NCI-H187 (cell line): ENCODE measurements around the gene TRAP1.

ENCODE experiments used
- DNase-seq, 2 experiments: peaks; one replicate each; lab custom pipeline; 2025; lab: John Stamatoyannopoulos, UW

The TRAP1 gene

DNA sequence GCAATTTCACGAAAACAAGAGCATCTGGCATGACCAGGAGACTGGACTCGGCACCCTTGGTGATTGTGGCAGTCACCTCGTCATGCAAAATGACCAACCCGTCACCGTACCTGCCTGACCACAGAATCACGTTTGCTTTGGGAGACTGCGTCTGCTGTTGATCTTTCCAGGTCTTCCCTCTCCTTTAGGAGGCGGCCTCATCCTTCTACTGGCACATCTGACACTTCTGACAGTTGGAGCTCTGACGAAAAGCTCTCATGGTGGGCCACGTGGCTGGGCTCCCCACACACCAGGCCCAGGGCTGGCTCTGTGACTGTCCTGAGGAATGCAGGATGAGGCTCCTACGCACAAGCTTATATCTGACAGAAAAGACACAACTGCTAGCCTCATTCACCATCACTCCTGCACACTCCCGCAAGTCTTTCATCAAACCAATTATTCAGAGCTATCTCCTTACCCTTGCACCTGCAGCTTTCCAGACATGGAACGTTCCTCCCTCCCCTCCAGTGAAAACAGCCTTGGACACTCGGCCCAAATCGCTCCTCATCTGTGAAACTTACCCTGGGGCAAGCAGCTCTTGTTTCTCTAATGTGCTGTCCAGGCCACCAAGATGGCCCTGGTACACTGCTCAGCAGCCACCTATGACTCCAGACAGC is 3.6 kb downstream of the TRAP1 start:
- no peak for DNase-seq

DNA sequence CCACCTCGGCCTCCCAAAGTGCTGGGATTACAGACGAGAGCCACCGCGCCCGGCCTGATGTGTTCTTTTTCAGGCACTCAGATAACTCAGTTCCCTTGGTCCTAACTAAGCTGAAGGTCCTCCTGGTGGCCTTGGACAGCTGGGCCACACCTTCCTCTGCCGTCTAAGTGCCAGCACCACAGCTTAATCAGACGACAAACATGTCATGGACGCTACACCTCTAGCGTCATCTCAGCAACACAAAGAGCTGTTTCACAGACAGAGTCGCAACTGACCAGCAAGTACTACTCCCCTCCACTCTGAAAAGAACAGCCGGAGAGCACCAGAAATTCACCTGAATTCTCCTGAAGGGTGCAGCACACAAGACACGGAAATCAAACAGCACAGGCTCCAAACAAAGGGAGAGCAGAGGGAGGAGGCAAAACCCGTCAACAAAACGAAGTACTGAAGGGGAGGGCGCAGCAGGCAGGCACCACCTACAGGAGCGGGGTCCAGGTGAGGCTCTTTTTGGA is 4.4 kb downstream of the TRAP1 start:
- no peak for DNase-seq

DNA sequence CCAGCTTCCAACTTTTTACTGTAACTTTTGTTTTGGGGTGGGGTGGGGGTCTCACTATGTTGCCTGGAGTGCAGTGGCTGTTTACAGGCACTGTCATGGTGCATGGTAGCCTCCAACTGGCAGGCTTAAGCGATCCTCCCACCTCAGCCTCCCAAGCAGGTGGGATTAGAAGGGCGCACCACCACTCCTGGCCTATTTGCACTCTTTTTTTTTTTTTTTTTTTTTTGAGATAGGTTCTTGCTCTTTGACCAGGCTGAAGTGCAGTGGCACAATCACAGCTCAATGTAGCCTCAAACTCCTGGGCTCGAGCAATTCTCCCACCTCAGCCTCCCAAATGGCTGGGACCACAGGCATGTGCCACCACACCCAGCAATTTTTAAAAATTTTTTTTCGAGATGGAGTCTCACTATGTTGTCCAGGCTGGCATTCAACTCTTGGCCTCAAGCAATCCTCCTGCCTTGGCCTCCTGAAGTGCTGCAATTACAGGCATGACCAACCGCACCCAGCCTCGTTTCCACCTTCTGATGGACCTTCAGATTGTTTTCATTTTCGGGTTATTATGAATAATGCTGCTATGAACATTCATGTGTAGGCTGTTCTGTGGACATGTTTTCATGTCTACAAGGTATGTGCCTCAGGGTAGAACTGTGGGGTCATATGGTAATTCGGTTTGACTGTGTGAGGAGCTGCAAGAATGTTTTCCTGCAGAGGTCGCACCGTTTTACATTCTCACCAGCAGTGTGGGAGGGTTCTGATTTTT is 10.9 kb downstream of the TRAP1 start:
- DNase-seq: no peak

DNA sequence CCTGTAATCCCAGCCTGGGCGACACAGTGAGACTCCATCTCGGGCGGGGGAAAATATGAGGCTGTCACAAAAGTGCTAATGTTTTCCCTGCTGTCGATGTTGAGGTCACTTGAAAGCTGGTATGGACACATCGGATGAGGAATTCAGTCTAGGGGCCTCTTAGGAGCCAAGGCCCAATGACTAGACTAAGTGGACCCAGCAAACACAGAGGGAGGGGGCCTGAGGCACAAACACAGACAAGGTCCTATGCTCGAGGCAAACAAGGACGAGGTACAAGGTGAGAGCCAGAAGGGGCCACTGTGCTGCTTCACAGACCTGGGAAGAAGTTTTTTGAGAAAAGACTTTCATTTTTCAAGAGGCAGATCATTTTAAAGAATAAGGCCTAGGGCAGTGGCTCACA is 15.2 kb downstream of the TRAP1 start:
- no peak for DNase-seq

DNA sequence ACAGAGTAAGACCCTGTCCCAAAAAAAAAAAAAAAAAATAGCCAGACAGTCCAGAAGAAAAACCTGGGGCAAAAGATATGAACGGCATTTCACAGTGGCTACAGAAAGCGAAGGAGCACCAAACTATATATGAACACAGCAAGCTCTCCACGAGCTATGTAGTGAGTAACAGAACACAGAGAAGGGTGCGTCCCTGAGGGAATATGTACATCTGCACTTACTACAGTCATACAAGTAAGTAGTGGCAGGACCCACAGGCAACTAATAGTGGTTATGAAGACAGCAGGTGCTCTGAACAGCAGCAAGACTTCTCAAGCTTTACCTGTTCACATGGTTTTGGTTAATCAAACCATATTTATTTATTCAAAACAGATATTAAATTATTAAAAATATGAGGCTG is 15.8 kb downstream of the TRAP1 start:
- DNase-seq: no peak

DNA sequence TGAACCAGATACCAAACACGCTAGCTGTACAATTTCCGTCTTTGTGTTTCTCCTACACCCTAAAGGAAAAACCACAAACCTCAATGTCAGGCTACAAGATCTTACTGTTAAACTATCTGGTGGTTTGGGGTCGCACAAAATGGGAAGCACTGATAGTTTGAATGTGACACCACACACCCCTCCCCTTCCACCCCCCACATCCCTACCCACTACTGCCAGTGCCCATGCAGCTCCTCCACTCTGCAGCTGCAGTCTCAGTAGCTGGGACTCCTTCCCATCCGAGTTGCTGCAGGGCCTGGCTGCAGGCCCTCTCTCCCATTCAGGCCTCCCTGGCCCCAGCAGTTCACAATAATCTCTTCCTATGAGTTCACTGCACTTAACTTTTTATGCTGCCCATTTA is 18.4 kb downstream of the TRAP1 start:
- DNase-seq: no peak

DNA sequence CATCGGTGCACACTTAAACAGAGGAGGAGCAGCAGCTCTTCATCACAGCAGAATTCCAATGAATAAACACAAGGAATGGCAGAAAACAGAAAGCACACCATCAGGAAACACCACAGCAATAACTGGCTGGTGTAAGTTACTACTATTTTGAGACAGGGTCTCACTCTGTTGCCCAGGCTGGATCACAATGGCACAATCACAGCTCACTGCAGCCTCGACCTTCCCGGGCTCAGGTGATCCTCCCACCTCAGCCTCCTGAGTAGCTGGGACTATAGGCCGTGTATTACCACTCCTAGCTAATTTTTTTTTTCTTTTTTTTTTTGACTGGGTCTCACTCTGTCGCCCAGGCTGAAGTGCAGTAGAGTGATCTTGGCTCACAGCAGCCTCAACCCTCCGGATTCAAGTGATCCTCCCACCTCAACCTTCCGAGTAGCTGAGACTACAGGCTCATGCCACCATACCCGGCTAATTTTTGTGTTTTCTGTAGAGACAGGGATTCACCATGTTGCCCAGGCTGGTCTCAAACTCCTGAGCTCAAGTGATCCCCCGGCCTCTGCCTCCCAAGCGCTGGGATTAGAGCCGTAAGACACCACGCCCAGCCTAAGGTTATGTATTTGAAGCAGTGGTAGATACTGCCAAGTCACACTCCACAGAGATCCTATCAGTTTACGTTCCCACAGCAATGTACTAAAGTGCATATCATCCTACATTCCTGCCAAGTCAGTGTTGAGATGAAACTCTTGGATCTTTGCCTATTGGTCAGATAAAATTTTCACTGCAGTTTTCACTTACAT is 20.7 kb downstream of the TRAP1 start:
- no peak for DNase-seq

DNA sequence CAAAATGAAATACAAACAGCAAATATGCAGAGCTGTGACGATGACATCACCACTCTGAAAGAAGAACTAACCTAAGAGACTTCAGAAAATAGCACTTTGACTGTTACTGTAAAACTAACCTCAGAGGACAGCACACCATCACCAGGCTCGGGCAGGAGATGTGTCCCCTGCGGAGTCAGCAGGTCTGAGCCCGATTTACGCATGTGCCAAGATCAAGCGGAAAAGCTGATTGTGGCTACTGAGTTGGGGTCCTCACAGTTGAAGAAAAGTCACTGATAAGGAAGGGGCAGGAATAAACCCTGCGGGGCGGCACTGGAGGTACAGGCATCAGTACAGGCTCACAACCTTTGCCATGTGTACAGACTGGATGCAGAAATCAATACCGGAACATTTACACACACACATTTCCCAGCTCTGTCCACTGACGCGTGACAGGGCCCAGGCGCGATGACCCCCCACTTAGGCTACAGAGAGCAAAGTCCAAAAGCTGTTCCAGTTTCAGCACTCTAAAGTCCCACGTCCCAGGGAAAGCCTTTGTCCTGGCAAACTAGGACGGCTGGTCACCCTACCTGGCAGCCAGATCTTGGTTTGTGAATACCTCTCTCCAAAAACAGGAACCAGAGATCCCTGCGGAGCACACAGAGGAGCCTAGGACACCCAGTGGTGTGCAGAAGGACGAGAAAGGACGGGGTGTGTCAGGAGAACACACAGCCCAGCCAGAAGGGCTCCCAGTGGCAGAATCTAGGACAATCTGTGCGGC is 21.5 kb downstream of the TRAP1 start:
- no peak for DNase-seq

DNA sequence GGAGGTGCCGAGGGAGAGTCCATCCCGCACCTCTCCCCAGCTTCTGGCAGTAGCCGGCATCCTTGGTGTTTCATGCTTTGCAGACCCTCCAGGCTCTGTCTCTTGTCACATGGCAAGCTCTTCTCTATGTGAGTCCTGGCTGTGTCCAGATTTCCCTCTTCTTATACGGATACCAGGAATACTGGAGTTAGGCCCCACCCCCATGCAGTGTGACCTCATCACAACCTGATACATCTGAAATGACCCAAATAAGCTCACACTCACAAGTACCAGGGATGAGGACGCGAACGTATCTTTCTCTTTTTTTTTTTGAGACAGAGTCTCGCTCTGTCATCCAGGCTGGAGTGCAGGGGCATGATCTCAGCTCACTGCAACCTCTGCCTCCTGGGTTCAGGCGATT is 23.3 kb downstream of the TRAP1 start:
- DNase-seq: no peak

DNA sequence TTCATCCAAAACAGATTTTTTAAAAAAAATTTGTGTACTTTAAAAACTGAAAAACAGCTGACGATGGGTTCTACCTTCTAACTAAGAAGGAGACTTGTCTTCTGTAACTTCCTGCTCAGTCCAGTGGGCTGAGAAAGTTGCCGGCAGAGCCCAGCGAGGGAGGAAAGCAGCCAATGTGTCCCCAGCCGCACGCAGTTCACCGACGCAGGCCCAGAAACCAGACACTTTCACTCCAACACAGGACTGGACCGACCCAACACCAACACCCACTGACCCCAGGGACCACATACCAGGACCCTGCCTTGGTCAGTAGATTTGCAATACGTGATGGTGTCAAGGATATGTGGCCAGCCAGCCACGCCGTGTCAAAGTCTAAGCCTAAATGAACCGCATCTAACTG is 25.6 kb downstream of the TRAP1 start:
- DNase-seq: no peak

DNA sequence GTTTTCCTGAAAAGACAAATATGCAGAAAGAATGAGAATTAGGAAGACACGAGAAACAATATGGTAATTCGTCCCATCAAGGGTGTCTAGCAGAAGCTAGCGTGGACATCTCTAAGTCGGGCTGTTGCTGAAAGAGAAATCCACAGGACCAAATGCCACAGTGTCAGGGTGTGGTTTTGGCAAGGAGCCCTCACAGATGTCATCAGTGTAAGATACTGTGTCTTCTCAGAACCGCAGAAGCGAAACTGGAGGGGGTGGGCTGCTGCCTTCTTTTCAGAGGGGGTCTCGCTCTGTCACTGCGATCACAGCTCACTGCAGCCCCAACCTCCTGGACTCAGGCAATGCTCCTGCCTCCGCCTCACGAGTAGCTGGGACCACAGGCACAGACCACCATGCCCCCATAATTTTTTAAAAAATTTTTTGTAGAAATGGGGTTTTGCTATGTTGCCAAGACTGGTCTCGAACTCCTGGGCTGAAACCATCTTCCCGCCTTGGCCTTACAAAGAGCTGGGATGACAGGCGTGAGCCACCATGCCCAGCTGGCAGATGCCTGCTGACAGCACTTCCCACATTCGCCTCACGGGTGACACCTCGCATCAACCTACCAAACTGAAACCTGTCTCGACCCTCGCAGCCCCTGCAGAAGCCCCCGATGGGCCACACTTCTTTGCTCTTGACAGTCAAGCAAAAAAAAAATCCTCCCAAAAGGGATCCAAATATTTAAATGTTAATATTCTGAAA is 26.2 kb downstream of the TRAP1 start:
- DNase-seq: no peak

DNA sequence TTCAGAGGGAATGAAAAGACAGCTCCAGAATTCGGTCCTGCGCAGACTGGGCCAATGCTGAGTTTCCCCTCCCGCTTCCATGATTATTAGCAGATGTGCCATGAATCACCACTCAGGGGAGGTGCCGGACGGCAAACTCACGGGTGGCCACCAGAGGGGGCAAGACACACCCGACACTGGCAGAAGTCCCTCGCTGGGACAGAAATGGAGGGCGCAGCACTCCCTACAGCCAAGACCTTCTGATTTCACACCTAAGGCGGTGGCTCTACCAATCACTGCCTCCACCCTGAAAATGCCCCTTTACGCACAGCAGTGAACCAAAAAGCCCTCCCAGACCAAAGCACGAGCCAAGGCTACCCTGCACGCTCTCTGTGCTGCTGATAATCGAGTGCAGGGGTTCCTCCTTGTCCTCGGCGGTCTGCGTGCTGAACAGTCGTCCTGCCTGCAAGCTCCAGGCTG is 26.8 kb downstream of the TRAP1 start:
- DNase-seq: peak in 1 of 2 experiments; percentile 15

DNA sequence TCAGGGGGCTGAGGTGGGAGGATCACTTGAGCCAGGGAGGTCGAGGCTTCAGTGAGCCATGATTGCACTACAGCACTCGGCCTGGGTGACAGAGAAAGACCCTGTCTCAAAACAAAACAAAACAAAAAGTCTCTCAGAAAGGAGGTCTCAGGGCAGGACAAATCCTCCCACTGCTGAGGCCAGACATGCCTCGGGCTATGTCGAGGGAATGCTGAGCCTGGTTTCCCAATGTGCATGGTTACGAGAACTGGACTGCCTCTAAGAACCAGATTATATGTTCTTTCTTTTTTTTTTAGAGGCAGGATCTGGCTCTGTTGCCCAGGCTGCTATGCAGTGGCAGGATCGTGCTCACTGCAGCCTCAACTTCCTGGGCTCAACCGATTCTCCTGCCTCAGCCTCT is 27.6 kb downstream of the TRAP1 start:
- DNase-seq: no peak

DNA sequence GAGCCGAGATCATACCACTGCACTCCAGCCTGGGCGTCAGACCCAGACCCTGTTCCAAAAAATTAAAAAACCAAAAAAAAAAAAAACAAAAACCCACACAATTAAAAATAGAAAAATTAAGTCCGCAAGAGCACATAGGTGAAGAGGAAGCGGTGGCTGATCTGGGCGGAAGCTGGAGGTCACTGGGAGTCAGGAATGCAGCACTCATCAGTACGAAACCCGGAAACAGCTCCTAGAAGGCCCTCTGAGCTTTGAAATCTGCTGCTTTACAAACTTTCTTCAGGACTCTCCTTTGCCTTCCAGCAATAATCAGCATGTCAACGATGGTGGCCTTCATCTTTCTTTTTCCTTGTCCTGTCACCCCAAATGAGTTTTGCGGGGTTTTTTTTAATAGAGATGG is 29.5 kb downstream of the TRAP1 start:
- DNase-seq: no peak

DNA sequence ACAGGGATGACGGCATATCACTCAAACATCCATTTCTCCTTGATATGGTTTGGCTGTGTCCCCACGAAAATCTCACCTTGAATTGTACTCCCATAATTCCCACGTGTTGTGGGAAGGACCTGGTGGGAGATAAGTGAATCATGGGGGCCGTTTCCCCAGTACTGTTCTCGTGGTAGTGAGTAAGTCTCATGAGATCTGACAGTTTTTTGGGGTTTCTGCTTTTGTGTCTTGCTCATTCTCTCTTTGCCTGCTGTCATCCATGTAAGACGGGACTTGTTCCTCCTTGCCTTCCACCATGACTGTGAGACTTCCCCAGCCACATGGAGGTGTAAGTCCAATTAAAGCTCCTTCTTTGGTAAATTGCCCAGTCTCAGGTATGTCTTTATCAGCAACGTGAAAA is 30.3 kb downstream of the TRAP1 start:
- no peak for DNase-seq

DNA sequence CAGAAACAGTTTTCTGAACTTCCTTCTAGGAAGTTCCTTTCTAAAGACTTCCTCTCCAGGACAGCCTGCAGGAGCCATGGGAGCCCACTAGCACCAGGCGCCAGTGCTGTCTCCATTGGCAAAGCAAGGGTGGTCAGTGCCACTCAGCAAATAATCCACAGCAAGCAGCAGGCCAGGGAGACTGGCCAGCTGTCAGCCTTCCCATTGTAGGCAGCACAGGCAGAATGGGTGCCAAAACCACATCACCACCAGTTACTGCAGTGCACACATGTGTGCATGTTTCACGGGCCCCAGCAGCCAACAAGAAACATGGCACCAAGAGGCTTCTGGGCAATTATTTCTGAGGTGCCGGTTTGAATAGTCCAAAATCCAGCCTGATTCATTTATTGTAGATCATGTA is 36.1 kb downstream of the TRAP1 start:
- DNase-seq: no peak

DNA sequence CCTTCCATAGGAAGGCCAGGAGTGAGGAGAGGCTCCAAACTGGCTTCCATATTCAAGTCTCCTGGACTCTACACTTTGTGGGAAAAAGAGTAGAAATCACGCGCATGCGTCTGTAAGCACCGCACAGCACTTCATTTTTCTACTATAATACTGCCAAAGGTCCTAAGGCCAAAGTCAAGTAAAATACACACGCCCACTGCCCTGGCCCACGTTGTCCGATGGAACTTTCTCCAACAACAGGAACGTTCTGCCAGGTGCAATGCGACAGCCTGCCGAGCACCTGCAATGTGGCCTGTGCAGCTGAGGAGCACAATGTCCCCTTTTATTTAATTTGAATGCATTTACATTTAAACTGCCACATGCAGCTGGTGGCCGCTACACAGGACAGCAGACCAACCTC is 39.3 kb downstream of the TRAP1 start:
- DNase-seq: no peak

DNA sequence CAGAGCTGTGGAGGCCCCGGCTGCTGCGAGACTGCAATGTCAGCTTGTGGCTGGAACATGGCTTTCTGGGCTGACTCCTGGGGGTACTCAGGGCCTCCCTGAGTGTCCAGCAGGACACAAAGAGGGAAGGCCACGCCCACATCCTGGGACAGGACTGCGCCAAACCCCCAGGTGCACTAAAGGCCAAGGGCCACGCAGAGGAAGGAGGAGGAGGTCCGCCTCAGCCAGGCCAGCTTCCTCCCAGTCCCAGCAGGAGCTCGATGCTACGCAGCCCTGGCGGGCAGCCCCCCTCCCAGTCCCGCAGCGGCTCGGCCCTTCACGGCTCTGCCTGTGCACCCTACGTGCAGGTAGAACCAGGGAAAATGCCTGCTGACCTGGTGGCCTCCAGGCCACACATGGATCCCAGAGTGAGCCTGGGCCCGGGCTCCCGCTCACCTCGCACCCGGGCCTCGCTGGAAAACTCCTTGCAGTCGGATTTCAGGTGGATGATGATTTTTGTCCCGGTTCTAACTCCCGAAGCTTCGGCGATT is 41.7 kb downstream of the TRAP1 start:
- no peak for DNase-seq

DNA sequence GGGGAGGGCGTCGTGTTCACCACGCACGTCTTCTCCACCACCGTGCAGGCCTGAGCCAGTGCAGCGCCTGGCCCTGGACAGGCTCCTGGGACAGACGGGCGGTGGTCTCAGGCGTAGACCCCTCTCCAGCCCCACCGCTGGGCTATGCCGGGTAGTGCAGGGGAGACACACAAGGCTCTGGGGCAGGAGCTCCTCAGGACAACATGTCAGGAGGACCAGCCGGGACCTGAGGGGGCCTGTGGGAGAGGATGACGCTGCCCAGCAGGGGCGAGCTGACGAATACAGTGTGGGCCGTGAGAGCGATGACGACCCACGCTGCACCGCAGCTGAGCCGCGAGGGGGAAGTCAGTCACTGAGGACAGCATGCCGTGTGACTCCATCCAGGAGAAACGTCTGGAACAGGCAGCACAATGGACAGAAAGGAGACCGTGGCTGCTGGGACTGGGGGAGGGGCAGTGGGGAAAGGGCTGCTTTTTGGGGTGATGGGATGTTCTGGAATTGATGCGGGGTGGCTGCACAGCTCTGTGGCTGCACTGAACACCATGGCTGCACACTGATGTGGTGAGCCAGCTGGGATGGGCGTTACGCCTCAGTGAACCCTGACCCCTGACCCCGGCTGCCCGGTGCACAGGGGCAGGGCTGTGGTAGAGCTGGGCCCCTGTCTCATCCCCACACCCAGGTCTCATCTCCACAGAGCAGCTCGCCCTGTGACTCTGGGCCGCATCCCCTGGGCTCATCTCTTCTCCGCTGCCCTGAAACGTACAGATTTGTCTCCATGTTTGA is 42.6 kb downstream of the TRAP1 start:
- no peak for DNase-seq

DNA sequence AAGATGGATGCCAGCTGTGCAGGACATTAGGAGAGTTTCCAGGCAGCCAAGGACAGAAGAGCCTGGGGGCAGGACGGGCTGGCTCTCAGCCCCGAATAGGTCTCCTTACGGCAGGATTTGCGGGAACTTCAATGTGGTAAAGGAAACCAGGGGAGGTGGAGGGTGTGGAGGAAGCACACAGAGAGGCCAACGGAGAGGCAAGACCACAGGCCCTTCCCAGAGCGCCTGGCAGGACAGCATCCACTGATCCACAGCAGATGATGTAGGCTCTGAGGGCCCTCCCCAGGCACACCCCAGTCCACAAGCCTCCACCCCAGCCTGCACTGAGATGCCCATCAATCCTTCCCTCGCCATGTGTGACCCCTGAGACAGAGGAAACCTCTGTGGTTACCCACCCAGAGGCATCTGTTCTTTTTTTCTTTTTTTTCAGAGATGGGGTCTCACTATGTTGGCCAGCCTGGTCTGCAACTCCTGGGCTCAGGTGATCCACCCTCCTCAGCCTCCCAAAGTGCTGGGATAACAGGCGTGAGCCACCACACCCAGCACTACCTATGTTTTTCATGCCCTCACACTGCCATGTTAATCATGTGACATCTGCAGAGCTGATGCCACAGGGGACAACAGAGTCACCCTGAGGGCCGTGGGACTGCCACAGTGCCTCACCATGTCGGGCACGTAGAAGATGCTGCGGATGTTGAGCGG is 43.5 kb downstream of the TRAP1 start:
- no peak for DNase-seq
